AG10803 (cell line): Measurements from ENCODE around the gene ALG2.

Experiments
- DNase-seq: peaks from one replicate; pipeline ENCODE4 v3.0.0; 2010; ENCODE audit warnings: low read depth
- H3K4me3 ChIP-seq: 2 replicates; pipeline ENCODE4 v1.5.1; 2011; ENCODE audit warnings: mild to moderate bottlenecking, low read length, control low read depth
- TF ChIP-seq, protein P1 (sequence below): conservative IDR thresholded peaks from 2 replicates; pipeline ENCODE4 v1.5.1; 2011; ENCODE audit warnings: mild to moderate bottlenecking, low read length, control low read depth, inconsistent platforms

The ALG2 gene

DNA sequence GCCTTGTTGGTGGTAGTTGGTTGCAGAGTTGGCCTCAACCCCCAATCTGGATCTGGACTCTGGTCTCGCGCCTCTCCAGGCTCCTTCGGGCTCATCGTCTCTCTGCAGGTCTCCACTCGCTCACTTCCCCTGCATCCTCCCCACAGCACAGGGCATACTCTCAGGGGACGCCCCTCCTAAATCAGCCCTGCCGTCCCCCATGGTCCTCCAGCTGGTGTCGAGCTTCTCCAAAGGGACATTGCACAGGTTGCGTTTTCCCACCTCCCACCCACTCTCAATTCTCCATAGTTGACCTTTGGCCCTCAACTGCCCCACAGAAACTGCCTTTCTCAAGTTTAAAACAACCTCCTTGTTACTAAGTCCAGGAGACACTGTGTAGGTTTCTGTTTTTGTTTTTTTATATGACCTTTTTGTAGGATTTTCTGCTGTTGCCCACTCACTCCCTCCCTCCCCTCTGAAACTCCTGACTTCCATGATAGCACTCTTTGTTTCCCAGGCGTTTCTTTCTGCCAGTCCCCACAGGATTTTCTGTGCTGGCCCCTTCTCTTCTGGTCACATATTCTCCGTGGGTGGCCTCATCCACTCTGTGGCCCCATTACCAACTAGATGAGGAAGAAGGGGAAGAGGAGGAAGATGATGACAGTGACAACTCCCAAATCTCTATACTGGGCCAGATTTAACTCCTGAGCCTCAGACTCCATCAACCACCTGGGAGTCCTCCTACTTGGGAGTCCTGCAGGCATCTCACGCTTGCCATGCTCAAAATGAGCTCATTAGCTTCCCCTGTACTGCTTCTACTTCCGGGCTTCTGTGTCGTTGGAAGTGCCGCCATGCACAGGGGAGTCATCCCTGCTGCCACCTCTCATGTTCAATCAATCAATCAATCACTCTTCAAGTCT, 50.3 kb downstream of the ALG2 start:
- H3K4me3 ChIP-seq: no peak overlapping the region
- TF ChIP-seq, protein P1, sequence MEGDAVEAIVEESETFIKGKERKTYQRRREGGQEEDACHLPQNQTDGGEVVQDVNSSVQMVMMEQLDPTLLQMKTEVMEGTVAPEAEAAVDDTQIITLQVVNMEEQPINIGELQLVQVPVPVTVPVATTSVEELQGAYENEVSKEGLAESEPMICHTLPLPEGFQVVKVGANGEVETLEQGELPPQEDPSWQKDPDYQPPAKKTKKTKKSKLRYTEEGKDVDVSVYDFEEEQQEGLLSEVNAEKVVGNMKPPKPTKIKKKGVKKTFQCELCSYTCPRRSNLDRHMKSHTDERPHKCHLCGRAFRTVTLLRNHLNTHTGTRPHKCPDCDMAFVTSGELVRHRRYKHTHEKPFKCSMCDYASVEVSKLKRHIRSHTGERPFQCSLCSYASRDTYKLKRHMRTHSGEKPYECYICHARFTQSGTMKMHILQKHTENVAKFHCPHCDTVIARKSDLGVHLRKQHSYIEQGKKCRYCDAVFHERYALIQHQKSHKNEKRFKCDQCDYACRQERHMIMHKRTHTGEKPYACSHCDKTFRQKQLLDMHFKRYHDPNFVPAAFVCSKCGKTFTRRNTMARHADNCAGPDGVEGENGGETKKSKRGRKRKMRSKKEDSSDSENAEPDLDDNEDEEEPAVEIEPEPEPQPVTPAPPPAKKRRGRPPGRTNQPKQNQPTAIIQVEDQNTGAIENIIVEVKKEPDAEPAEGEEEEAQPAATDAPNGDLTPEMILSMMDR: no peak

DNA sequence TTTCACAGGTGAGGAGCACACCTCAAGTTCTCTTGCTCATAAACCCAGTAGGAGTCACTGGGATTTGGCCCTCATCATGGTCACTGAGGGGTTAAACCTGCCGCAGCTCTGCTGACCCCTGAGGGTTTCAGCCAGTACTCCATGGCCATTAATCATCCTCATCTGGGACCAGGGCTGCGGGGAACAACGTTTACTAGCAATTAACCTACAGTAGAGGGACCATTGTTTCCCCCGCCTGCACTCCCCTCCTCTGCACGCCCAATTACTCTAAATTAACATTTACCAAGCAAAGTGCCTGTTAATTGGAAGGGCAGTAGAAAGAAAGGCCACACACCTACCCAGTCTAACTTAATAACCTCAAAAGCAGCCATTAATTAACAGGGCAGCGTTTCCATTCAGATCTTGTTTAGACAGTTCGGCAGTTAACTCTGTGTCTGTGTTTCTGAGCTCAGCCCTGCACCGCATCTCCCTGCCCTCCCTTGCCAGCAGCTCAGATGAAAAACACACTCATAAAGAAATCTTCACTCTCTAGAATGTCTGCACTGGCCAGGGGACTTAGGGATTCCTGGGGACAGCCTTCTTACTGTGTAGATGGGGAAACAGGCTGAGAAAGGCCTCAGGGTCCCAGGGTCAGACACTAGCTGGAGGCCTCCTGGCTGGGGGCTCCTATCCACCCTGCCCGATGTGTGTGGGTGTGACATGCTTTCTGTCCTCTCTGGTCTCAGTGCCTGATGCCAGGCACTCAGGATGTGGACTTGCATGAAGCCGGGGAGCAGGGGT, 51.6 kb downstream of the ALG2 start:
- DNase-seq: no peak
- H3K4me3 ChIP-seq: no peak overlapping the region
- TF ChIP-seq, protein P1: no peak

More for the DNA sequence above, 50.3 kb downstream of the ALG2 start:
- no peak for DNase-seq

DNA sequence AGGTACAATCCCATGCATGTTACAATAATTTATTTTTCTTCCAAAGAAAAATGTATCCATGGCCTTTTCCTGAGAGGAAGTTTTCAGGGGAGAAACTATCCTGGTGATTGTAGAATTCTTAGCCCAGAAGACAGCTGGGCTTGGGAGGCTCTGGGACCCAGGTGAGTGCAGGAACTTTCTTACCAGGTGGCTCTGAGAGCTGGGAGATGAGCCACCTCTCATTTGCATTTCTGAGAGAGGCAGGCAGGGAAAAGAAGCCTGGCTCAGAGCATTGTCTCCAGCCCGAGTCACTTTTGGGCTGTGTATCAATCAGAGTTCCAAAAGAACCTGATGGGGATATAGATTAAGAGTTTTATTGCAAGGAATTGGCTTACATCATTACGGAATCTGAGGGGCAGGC, 52.7 kb downstream of the ALG2 start:
- TF ChIP-seq, protein P1: no peak
- no peak for DNase-seq
- H3K4me3 ChIP-seq: no peak overlapping the region

DNA sequence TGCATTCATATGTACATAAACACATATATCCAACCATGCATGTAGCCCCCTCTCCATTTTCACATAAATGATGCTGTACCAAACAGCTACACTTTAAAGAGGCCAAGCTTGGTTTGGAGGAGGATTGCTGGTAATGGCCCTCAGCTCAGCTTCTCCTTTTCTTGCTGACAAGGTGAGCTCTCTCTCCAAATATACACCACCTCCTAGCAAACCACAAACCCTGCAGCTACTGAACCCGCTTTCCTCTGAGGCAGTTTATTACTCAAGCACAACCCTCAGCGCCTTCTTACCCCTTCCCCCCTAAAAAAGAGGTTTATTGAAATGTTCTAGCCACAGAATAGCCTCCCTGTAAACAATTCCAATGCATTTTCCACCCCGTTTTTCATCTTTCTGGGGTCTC, 54.0 kb downstream of the ALG2 start:
- TF ChIP-seq, protein P1: no peak
- no peak for DNase-seq
- H3K4me3 ChIP-seq: no peak overlapping the region

DNA sequence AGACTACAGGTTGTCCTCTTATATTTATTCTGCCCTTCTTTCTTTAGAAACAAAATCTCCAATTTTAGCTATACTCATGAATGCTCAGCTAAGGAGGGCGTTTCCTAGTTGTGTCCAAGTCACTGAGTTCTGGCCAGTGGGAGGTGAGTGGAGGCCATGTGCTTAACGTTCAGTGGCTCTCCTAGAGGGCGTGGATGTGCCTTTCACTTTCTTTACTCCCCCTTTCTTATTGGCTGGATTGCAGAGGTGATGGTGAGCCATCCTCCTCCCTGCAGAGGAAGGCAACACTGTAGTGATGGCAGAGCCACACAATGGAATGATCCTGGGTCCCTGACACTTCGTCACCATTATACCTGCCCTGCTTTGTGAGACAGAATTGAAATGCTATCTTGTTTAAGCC, 54.6 kb downstream of the ALG2 start:
- TF ChIP-seq, protein P1: no peak
- no peak for DNase-seq
- no peak overlapping the region for H3K4me3 ChIP-seq
